OCI-LY1 (cell line): ENCODE measurements around the gene GABBR2.

Experiments used
- CTCF ChIP-seq: fragments of 200-600 bp; sonication (generic), shearing (Covaris generic); IDR thresholded peaks from 2 replicates; pipeline ENCODE4 v1.5.1; 2017; ENCODE audit warnings: mild to moderate bottlenecking, antibody characterized with exemption, low read length, moderate library complexity, mixed read lengths
- EZH2 ChIP-seq: fragments of 200-600 bp; sonication (generic), shearing (Covaris generic); IDR thresholded peaks from 2 replicates; pipeline ENCODE4 v1.8.0; 2017; ENCODE audit warnings: borderline replicate concordance, mixed run types, mild to moderate bottlenecking, antibody characterized with exemption, low read length, moderate library complexity, mixed read lengths

- TF ChIP-seq EZH2 (no peak), CTCF (no peak)
These were observed 35.3 kb upstream of the GABBR2 start for GRCh38 chr9:98743818-98744611.
